ENCODE data around the gene LYST.
"Not testable (repeated sequence)": the region's sequence is repeated elsewhere in the genome, so short reads cannot be mapped to it uniquely, and the experiment has no call there.

LYST gene

DNA sequence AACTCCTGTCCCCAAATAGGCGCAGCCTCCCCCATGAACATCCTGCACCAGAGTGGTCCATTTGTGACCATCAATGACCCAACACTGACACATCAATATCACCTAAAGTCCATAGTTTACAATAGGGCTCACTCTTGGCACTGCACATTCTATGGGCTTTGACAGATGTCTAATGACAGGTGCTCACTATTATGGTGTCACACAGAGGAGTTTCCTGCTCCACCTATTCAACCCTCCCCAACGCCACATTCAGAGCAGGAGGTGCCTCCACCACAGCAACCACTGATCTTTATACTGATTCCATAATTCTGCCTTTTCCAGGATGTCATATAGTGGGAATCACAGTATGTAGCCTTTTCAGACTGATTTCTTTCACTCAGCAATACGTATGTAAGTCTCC lies 241.4 kb downstream of the LYST start:
- no peak for DNase-seq

DNA sequence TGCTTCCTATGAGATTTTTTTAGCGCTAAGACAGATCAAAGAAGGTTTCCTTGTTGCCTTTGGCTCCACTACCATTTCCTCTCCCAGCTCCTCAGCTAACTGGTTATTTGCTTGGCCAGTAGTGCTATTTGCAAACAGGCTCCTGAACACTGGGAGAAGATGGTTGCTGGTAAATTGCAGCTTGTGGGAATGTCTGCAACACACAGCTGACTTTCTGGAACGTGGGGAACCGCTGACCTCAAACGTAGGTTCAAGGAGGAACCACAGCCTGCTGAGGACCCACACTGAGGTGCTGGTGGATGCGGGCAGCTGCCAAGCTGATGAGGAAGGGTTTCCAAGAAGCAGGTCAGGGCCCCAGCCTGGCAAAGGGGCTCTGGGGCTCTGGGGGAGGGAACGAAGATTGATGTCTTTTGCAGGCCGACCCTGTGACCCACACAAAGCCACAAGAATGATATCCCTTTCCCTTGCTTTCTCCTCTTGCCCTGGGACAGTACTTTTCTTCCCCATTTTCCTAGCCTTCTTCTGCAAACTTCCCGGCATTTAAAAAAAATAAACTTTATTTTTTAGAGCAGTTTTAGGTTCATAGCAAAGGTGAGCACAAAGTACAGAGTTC lies 241.9 kb downstream of the LYST start:
- no peak for DNase-seq

DNA sequence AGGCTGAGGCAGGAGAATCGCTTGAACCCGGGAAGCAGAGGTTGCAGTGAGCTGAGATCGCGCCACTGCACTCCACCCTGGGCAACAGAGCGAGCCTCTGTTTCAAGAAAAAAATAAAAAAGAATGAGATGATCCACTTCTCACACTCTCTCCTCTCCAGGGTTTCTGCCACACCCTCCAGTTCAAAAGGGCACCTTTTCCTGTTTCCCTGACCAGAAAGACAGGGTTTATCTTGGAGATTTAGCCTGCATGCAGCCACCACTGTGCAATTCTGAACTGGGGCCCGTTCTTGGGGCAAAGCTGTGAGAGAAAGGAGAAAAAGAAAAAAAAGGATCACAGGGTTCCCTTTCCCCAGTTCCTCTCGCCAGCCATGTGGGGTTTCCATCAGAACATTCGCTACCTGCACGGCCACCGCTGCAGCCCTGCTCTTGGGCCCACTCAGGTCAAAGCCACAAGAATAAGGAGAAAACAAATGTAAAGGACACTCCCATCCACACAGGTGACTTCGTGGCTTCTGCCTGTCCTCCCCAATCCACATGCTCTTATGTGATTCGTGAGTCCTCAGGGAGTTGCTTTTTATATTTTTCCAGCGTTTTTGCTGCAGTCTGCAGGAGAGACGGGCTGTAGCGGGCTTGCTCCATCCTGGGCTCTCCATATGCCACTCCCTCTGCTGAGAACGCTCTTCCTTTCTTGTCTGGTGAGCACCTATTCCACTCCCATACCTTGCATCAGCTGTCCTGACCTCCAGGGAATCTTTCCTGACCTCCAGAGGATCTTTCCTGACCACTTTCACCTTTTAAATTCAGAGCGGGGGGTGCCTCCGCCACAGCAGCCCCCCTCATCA lies 243.5 kb downstream of the LYST start:
- no peak for DNase-seq

DNA sequence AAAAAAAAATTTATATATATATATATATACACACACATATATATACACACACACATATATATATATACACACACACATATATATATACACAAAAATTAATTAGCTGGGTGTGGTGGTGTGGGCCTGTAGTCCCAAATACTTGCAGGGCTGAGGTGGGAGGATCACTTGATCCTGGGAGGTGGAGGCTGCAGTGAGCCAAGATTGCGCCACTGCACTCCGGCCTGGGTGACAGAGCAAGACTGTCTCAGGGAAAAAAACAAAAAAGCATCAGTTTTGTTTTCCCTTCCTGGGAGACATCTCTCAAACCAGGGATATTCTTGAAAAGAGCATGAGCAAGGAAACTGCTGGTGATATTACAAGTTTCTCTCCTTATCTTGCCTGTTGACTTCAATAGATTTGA lies 247.6 kb downstream of the LYST start:
- DNase-seq: not testable (repeated sequence)

DNA sequence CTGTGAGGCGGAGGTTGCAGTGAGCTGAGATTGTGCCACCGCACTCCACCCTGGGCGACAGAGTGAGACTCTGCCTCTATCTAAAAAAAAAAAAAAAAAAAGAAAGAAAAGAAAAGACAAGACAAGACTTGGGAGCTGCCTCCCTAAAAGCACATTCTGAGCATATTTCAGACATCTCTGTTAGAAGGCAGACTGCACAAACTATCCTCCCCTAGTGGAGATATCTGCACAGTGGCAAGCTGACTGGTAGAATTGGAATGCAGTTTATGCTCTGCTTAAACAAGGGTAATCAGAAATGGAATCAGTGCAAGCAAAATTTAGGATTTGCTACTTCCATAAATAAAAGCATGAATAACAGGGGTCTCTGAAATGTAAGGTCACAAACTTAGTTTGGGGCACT lies 248.9 kb downstream of the LYST start:
- DNase-seq: no peak

DNA sequence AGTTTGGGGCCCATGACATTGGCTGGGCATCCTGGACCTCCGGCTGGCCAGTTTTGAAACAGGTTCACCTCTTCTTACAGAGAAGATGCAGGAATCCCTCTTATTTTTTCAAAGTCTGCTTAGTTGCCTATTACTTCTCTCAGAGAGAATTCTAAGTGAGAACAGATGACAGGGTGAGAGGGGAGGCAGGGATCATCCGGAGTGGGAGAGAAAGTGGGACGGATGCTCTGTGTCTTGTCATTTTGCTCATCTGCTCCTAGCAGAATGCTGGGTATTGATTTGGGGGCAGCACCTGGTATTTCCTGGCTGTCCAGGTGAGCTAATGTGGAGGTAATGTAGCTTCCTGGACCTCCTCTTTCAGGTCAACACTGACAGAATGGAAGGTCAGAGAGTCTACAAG lies 249.6 kb downstream of the LYST start:
- DNase-seq: no peak

DNA sequence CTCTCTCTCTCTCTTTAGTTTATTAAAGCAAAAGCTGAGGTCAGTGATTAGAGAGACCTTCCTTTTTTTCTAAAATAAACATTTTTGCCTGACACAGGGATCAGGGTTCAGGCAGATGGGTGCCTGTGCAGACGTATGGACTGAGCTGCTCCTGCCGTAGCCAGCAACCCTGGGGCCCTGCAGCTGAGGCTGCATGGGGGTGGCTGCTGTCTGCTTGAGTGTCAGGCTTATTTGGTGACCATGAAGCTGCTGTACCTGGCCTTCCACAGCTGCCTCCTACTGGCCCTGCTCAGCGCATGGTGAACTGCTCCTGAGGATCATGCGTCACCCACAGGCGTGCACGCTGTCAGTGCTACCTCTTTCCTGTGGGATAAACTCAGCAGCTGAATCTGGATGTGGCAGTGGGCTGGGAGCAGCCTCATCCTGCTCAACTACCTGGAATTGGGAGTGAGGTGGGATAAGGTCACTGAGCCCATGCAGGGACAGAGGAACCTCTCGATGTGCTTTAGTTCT lies 252.2 kb downstream of the LYST start:
- DNase-seq: no peak

DNA sequence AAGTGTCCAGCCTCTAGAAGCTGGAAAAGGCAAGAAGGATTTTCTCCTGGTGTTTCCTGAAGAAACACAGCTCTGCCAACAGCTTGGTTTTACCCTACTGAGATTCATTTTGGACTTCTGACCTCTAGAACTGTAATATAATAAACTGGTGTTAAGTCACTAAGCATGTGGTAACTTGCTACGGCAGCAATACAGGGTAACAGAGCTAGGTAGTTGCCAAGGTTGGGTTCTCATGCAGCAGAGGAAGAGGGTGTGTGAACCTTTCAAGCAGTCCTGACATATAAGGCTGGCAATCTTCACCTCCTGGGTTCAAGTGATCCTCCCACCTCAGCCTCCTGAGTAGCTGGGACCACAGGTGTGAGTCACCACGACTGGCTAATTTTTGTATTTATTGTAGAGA lies 253.1 kb downstream of the LYST start:
- DNase-seq: no peak

DNA sequence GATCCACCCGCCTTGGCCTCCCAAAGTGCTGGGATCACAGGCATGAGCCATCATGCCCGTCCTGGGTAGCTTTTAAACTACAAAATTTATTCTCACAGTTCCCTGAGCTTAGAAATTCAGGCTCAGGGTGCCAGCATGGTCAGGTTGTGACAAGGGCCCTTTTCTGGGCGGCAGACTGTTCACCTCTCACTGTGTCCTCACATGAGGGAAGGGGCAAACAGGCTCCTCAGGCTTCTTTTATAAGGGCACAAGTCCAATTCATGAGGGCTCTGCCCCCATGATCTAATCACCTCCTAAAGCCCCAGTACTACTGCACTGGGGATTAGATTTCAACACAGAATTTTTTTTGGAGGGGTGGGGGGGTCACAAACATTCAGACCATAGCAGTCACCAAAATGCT lies 253.9 kb downstream of the LYST start:
- DNase-seq: no peak
